HEK293 (cell line): ENCODE measurements around the gene MRM1.
A peak's percentile ranks its signal among the peaks of the same experiment; 100 is the strongest.

ENCODE experiments used
- CTCF ChIA-PET: fragments of 350-600 bp; formaldehyde crosslinking; extraction: SDS; loops from one replicate; lab custom pipeline; 2021; ENCODE audit warnings: antibody characterized with exemption; lab: Yijun Ruan, JAX
- POLR2A ChIA-PET: fragments of 300-600 bp; formaldehyde crosslinking; extraction: SDS; loops from one replicate; lab custom pipeline; 2020; ENCODE audit warnings: antibody characterized with exemption, inconsistent platforms; lab: Yijun Ruan, JAX
- H3K27ac ChIP-seq: fragments of 200-500 bp; sonication (Bioruptor generic); 2 replicates; pipeline ENCODE4 v1.5.1; 2014; ENCODE audit warnings: low read depth, low read length, control low read depth, inconsistent platforms; ENCODE audit errors: extremely low read depth
- H3K36me3 ChIP-seq, 2 experiments: fragments of 200-500 bp in 1 of 2; sonication (Bioruptor generic) in 1 of 2; 1 replicate in 1 of 2; 2 replicates in 1 of 2; pipeline ENCODE4 v1.5.1; 2014 to 2017; ENCODE audit warnings: inconsistent platforms in 2 of 2, low read length in 2 of 2; ENCODE audit not compliant: control insufficient read depth in 2 of 2, insufficient read depth in 1 of 2
- H3K4me1 ChIP-seq: fragments of 200-500 bp; sonication (Bioruptor generic); 2 replicates; pipeline ENCODE4 v1.5.1; 2014; ENCODE audit warnings: mild to moderate bottlenecking, low read length, inconsistent platforms; ENCODE audit not compliant: control insufficient read depth, insufficient read depth
- H3K4me3 ChIP-seq: 2 replicates; pipeline ENCODE4 v1.5.1; 2011; ENCODE audit warnings: low read depth, mild to moderate bottlenecking, control low read depth, low read length, moderate library complexity
- H3K9me3 ChIP-seq: fragments of 200-500 bp; sonication (Bioruptor generic); 2 replicates; pipeline ENCODE4 v1.5.1; 2014; ENCODE audit warnings: low read depth, low read length, inconsistent platforms; ENCODE audit not compliant: control insufficient read depth, insufficient read depth
- GLIS1 ChIP-seq: fragments of 450-650 bp; formaldehyde crosslinking; IDR thresholded peaks from 2 replicates; pipeline ENCODE4 v1.5.1; 2016; ENCODE audit warnings: missing biosample characterization, missing genetic modification characterization
- SCRT1 ChIP-seq: fragments of 450-650 bp; formaldehyde crosslinking; IDR thresholded peaks from 2 replicates; pipeline ENCODE4 v1.5.1; 2016; ENCODE audit warnings: missing biosample characterization, missing genetic modification characterization, borderline replicate concordance
- TCF7L2 ChIP-seq: IDR thresholded peaks from 2 replicates; pipeline ENCODE4 v1.6.1; 2011; ENCODE audit warnings: low read depth, mild to moderate bottlenecking, inconsistent platforms, low read length, moderate library complexity, borderline replicate concordance
- YY1 ChIP-seq: fragments of 450-650 bp; formaldehyde crosslinking; IDR thresholded peaks from 2 replicates; pipeline ENCODE4 v1.5.1; 2018; ENCODE audit warnings: missing biosample characterization, missing genetic modification characterization
- ZBTB17 ChIP-seq: fragments of 450-650 bp; formaldehyde crosslinking; IDR thresholded peaks from 2 replicates; pipeline ENCODE4 v1.5.1; 2016; ENCODE audit warnings: missing biosample characterization, missing genetic modification characterization
- ZBTB48 ChIP-seq: fragments of 450-650 bp; formaldehyde crosslinking; IDR thresholded peaks from 2 replicates; pipeline ENCODE4 v1.5.1; 2016; ENCODE audit warnings: missing biosample characterization, missing genetic modification characterization
- ZNF114 ChIP-seq: fragments of 450-650 bp; formaldehyde crosslinking; IDR thresholded peaks from 2 replicates; pipeline ENCODE4 v1.5.0; 2017; ENCODE audit warnings: missing biosample characterization, missing genetic modification characterization
- ZNF133 ChIP-seq: fragments of 450-650 bp; formaldehyde crosslinking; IDR thresholded peaks from 2 replicates; pipeline ENCODE4 v1.5.1; 2016; ENCODE audit warnings: missing biosample characterization, missing genetic modification characterization
- ZNF138 ChIP-seq: fragments of 450-650 bp; formaldehyde crosslinking; IDR thresholded peaks from 2 replicates; pipeline ENCODE4 v1.5.1; 2016; ENCODE audit warnings: missing biosample characterization, missing genetic modification characterization, borderline replicate concordance
- ZNF146 ChIP-seq: fragments of 450-650 bp; formaldehyde crosslinking; IDR thresholded peaks from 2 replicates; pipeline ENCODE4 v1.5.1; 2016; ENCODE audit warnings: missing biosample characterization, missing genetic modification characterization
- ZNF157 ChIP-seq: fragments of 450-650 bp; formaldehyde crosslinking; IDR thresholded peaks from 2 replicates; pipeline ENCODE4 v1.5.1; 2016; ENCODE audit warnings: missing biosample characterization, missing genetic modification characterization
- ZNF24 ChIP-seq: fragments of 450-650 bp; formaldehyde crosslinking; IDR thresholded peaks from 2 replicates; pipeline ENCODE4 v1.5.1; 2016; ENCODE audit warnings: missing biosample characterization, missing genetic modification characterization
- ZNF354C ChIP-seq: fragments of 450-650 bp; formaldehyde crosslinking; IDR thresholded peaks from 2 replicates; pipeline ENCODE4 v1.5.1; 2016; ENCODE audit warnings: missing biosample characterization, missing genetic modification characterization, low read depth, borderline replicate concordance
- ZNF366 ChIP-seq: fragments of 450-650 bp; formaldehyde crosslinking; conservative IDR thresholded peaks from 2 replicates; pipeline ENCODE4 v1.5.1; 2016; ENCODE audit warnings: missing biosample characterization, missing genetic modification characterization
- ZNF600 ChIP-seq: fragments of 450-650 bp; formaldehyde crosslinking; IDR thresholded peaks from 2 replicates; pipeline ENCODE4 v1.5.1; 2016; ENCODE audit warnings: missing biosample characterization, missing genetic modification characterization
- ZNF654 ChIP-seq: fragments of 450-650 bp; formaldehyde crosslinking; IDR thresholded peaks from 2 replicates; pipeline ENCODE4 v1.5.1; 2016; ENCODE audit warnings: low read depth, missing biosample characterization, missing genetic modification characterization
- ZNF701 ChIP-seq: fragments of 450-650 bp; formaldehyde crosslinking; IDR thresholded peaks from 2 replicates; pipeline ENCODE4 v1.5.1; 2016; ENCODE audit warnings: missing biosample characterization, missing genetic modification characterization
- ZNF768 ChIP-seq: fragments of 450-650 bp; formaldehyde crosslinking; IDR thresholded peaks from 2 replicates; pipeline ENCODE4 v1.5.1; 2018; ENCODE audit warnings: missing biosample characterization, mild to moderate bottlenecking, missing genetic modification characterization
- ZNF785 ChIP-seq: fragments of 450-650 bp; formaldehyde crosslinking; IDR thresholded peaks from 2 replicates; pipeline ENCODE4 v1.5.1; 2016; ENCODE audit warnings: missing biosample characterization, missing genetic modification characterization
- ZNF791 ChIP-seq: fragments of 450-650 bp; formaldehyde crosslinking; IDR thresholded peaks from 2 replicates; pipeline ENCODE4 v1.5.1; 2016; ENCODE audit warnings: missing biosample characterization, missing genetic modification characterization
- ZNF830 ChIP-seq: fragments of 450-650 bp; IDR thresholded peaks from 2 replicates; pipeline ENCODE4 v1.5.0; 2018; ENCODE audit warnings: missing biosample characterization, missing genetic modification characterization, low read depth, mild to moderate bottlenecking, moderate library complexity
- ZSCAN4 ChIP-seq: fragments of 450-650 bp; formaldehyde crosslinking; IDR thresholded peaks from 2 replicates; pipeline ENCODE4 v1.5.1; 2017; ENCODE audit warnings: missing biosample characterization, missing genetic modification characterization
- TF ChIP-seq, protein P1 (sequence below): fragments of 450-650 bp; formaldehyde crosslinking; IDR thresholded peaks from 2 replicates; pipeline ENCODE4 v1.5.1; 2016; ENCODE audit warnings: missing biosample characterization, missing genetic modification characterization
- TF ChIP-seq, protein P2 (sequence below): fragments of 450-650 bp; formaldehyde crosslinking; optimal IDR thresholded peaks from 2 replicates; pipeline ENCODE3; 2016; ENCODE audit warnings: missing biosample characterization, mild to moderate bottlenecking, missing genetic modification characterization

The MRM1 gene

DNA sequence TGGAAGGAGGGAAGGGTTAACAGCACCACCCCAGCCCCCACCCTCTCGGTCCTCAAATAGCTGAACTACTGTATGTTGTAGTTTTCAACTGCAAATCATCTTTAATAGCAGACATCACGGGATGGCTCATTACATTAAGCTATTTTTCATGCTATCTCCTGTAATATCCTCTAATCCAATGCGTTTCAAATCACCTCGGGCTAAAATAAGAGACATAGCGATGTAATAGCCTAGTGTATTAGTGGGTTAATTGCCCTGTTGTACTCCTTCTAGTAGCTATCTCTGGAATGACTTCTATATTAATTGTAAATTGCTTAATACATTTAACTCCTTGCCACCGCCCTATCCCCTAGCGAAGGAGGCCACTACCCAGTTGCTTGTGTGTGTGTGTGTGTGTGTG, 54.3 kb downstream of the MRM1 start:
- CTCF ChIA-PET = interaction anchor here (0.6 to 3.9 kb wide), 10 partner anchors 8 to 487 kb away, joined by 3 to 24 read pairs (median 6); no protein-coding TSS in a partner anchor
- Histone ChIP-seq H3K4me1 (0 out of 2 replicates have a peak, but pooled peaks cover 2% of the 10 kb centered on the region), H3K9me3 (no peaks in the 10 kb centered on the region), H3K27ac (no peak overlapping the region), H3K4me3 (no peak overlapping the region), H3K36me3 (no peaks in the 10 kb centered on the region)
- POLR2A ChIA-PET = interaction anchor here (0.7 kb wide), 1 partner anchor 282 kb away, joined by 3 read pairs; the partner anchor contains the start of gene LHX1
- TF ChIP-seq ZNF138 (no peak), ZNF830 (tag by site-specific recombination) (no peak), ZBTB48 (tag by site-specific recombination) (no peak), ZNF701 (tag by site-specific recombination) (no peak), ZNF768 (tag by site-specific recombination) (no peak), ZNF114 (tag by site-specific recombination) (no peak), SCRT1 (tag by site-specific recombination) (no peak), ZNF133 (tag by site-specific recombination) (no peak), ZNF146 (tag by site-specific recombination) (no peak), ZNF354C (no peak), GLIS1 (tag by site-specific recombination) (no peak), ZNF785 (tag by site-specific recombination) (no peak)
- TF ChIP-seq, protein P1, sequence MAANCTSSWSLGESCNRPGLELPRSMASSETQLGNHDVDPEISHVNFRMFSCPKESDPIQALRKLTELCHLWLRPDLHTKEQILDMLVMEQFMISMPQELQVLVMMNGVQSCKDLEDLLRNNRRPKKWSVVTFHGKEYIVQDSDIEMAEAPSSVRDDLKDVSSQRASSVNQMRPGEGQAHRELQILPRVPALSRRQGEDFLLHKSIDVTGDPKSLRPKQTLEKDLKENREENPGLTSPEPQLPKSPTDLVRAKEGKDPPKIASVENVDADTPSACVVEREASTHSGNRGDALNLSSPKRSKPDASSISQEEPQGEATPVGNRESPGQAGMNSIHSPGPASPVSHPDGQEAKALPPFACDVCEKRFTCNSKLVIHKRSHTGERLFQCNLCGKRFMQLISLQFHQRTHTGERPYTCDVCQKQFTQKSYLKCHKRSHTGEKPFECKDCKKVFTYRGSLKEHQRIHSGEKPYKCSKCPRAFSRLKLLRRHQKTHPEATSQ (tag by site-specific recombination) = no peak

DNA sequence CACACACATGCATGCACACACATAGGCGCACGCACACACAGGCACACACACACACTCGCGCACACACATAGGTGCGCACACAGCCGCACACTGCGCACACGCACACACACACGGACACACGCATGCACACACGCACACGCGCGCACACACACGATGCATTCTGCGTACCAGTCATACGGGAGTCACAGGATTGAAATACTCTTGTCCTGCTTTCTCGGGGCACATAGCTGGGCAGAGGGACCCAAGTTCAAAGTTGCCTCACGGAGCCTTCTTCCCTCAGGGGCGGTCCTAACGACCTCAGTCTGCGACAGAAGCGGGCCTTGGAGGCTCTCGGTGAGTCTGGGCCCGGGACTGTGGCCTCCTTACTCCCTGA, 56.0 kb downstream of the MRM1 start:
- H3K27ac ChIP-seq = no peak overlapping the region; the same call in 1 of the 2 replicates
- H3K9me3 ChIP-seq = no peaks in the 10 kb centered on the region
- TF ChIP-seq ZSCAN4 (tag by site-specific recombination) = peak; percentile 99
- TF ChIP-seq YY1 (tag by site-specific recombination) = no peak
- TF ChIP-seq, all 188 proteins: peak for 1
- ChIA-PET CTCF (interaction anchor here (0.7 to 3.9 kb wide), 9 partner anchors 10 to 390 kb away, joined by 3 to 24 read pairs (median 8); no protein-coding TSS in a partner anchor), POLR2A (interaction anchor here (1.2 kb wide), 1 partner anchor 280 kb away, joined by 4 read pairs; the partner anchor contains the start of gene LHX1)
- Histone ChIP-seq H3K4me1 (0 out of 2 replicates have a peak, but pooled peaks cover 2% of the 10 kb centered on the region), H3K4me3 (peak overlapping the region; percentile 48), H3K36me3 (no peaks in the 10 kb centered on the region)

GRCh38 chr17:36657763-36658490, 56.5 kb downstream of the MRM1 start:
- no peaks in the 10 kb centered on the region for H3K36me3 ChIP-seq
- no peaks in the 10 kb centered on the region for H3K9me3 ChIP-seq
- H3K4me3 ChIP-seq = peak overlapping the region; percentile 48
- H3K27ac ChIP-seq = peak overlapping the region; percentile 28; the same call in 1 of the 2 replicates
- ChIA-PET CTCF (interaction anchor here (0.5 to 3.9 kb wide), 23 partner anchors 8 to 405 kb away, joined by 3 to 24 read pairs (median 4); no protein-coding TSS in a partner anchor), POLR2A (interaction anchor here (1.2 kb wide), 1 partner anchor 279 kb away, joined by 4 read pairs; the partner anchor contains the start of gene LHX1)
- H3K4me1 ChIP-seq = 0 out of 2 replicates have a peak, but pooled peaks cover 2% of the 10 kb centered on the region
- TF ChIP-seq TCF7L2 (no peak), ZBTB17 (tag by site-specific recombination) (no peak), ZNF791 (no peak), ZNF366 (tag by site-specific recombination) (no peak), ZNF24 (0 out of 2 replicates have a peak, but pooled peaks have one; percentile 12), ZNF354C (no peak), ZNF600 (peak; percentile 49; the same call in 1 of the 2 replicates), ZNF157 (tag by site-specific recombination) (no peak), ZNF654 (tag by site-specific recombination) (peak; percentile 66)
- TF ChIP-seq, protein P2, sequence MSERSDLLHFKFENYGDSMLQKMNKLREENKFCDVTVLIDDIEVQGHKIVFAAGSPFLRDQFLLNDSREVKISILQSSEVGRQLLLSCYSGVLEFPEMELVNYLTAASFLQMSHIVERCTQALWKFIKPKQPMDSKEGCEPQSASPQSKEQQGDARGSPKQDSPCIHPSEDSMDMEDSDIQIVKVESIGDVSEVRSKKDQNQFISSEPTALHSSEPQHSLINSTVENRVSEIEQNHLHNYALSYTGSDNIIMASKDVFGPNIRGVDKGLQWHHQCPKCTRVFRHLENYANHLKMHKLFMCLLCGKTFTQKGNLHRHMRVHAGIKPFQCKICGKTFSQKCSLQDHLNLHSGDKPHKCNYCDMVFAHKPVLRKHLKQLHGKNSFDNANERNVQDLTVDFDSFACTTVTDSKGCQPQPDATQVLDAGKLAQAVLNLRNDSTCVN = peak; percentile 50
